HepG2 (cell line): ENCODE results near the gene PHF3. TPM values are rescaled to one million over a fixed set of nuclear protein-coding genes. Genes with fewer than 3 reads are reported as not detected.
"Not testable (repeated sequence)": the region's sequence is repeated elsewhere in the genome, so short reads cannot be mapped to it uniquely, and the experiment has no call there.

ENCODE experiments used
- ATAC-seq: fragments of 200-7000 bp; cut with Tn5 transposase; 3 replicates; pipeline ENCODE4 v1.9.1; 2020; ENCODE audit warnings: mild to moderate bottlenecking, moderate library complexity
- BruUV-seq: library from RNA; stranded (reverse); fragments of 400-500 nt; replicated peaks from 2 replicates; lab custom pipeline; 2021; lab: Mats Ljungman, UMichigan
- CTCF ChIA-PET: fragments of 300-600 bp; formaldehyde crosslinking; extraction: SDS; loops from one replicate; lab custom pipeline; 2021; ENCODE audit warnings: low total read pairs, inconsistent platforms, low intra/inter-chr PET ratio; lab: Yijun Ruan, JAX
- POLR2A ChIA-PET: fragments of 350-600 bp; sonication (Branson Sonifier 250); formaldehyde crosslinking; loops from one replicate; lab custom pipeline; 2020; ENCODE audit warnings: antibody characterized with exemption, inconsistent platforms; lab: Yijun Ruan, JAX
- DNase-seq: peaks from one replicate; pipeline ENCODE4 v3.0.0-alpha.2; 2015; ENCODE audit warnings: low spot score
- FAIRE-seq: peaks from 3 replicates; lab custom pipeline; 2011; peaks lifted over from hg19 to GRCh38; lab: Jason Lieb, UNC
- H2AFZ ChIP-seq: one replicate; pipeline ENCODE4 v1.6.1; 2011; ENCODE audit warnings: low read length, inconsistent platforms
- H3K27ac ChIP-seq: fragments of 300-600 bp; 3 replicates; pipeline ENCODE4 v1.8.0; 2011; ENCODE audit warnings: mixed run types, mild to moderate bottlenecking, mixed read lengths, low read length, inconsistent platforms; ENCODE audit not compliant: insufficient read depth; ENCODE audit errors: extremely low read length
- H3K27me3 ChIP-seq, 2 experiments: fragments of 200-600 bp in 1 of 2; 2 replicates in 1 of 2; 3 replicates in 1 of 2; pipeline versions ENCODE4 v1.6.0 to v1.8.0; 2011; ENCODE audit warnings: low read length in 2 of 2, mild to moderate bottlenecking in 2 of 2, moderate library complexity in 2 of 2, inconsistent platforms in 1 of 2; ENCODE audit not compliant: insufficient read depth in 2 of 2, control insufficient read depth in 1 of 2
- H3K36me3 ChIP-seq, 2 experiments: fragments of 200-600 bp in 1 of 2; replicated peaks in 1 of 2; 2 replicates in 1 of 2; 3 replicates in 1 of 2; pipeline versions ENCODE4 v1.5.1 to v1.8.0; 2011; ENCODE audit warnings: low read length in 2 of 2, inconsistent platforms in 1 of 2; ENCODE audit not compliant: insufficient read depth in 2 of 2, control insufficient read depth in 1 of 2
- H3K4me1 ChIP-seq: 2 replicates; pipeline ENCODE4 v1.5.1; 2012; ENCODE audit warnings: low read length, inconsistent platforms; ENCODE audit not compliant: insufficient read depth
- H3K4me2 ChIP-seq: 2 replicates; pipeline ENCODE4 v1.6.0; 2011; ENCODE audit warnings: low read depth, low read length, inconsistent platforms
- H3K4me3 ChIP-seq, 3 experiments: fragments of 200-600 bp in 1 of 3; sonication (generic), shearing (Covaris generic) in 1 of 3; replicated peaks in 1 of 3; 2 replicates each; pipeline ENCODE4 v1.5.1; 2011 to 2016; ENCODE audit warnings: low read length in 3 of 3, inconsistent platforms in 2 of 3, low read depth in 2 of 3, mild to moderate bottlenecking in 2 of 3, control low read depth in 1 of 3, mixed read lengths in 1 of 3; ENCODE audit not compliant: insufficient read depth in 1 of 3
- H3K79me2 ChIP-seq: one replicate; pipeline ENCODE4 v1.6.1; 2011; ENCODE audit warnings: low read length, inconsistent platforms; ENCODE audit not compliant: insufficient read depth
- H3K9ac ChIP-seq: 2 replicates; pipeline ENCODE4 v1.6.0; 2011; ENCODE audit warnings: mild to moderate bottlenecking, low read depth, low read length, inconsistent platforms; ENCODE audit not compliant: insufficient read depth
- H3K9me3 ChIP-seq: 2 replicates; pipeline ENCODE4 v1.5.1; 2012; ENCODE audit warnings: mild to moderate bottlenecking, low read length
- H4K20me1 ChIP-seq: 2 replicates; pipeline ENCODE4 v1.6.0; 2011; ENCODE audit warnings: inconsistent platforms, mild to moderate bottlenecking, low read length, moderate library complexity; ENCODE audit not compliant: insufficient read depth
- ATF7-NPFF ChIP-seq: sonication (generic); formaldehyde crosslinking; IDR thresholded peaks from 2 replicates; pipeline ENCODE4 v1.8.1; 2023; ENCODE audit warnings: mild to moderate bottlenecking, low read depth, missing genetic modification reagents, moderate library complexity
- HOMEZ ChIP-seq: IDR thresholded peaks from 2 replicates; pipeline ENCODE4 v1.6.1; 2016; ENCODE audit warnings: low read depth
- IKZF1 ChIP-seq: fragments of 450-650 bp; IDR thresholded peaks from 2 replicates; pipeline ENCODE4 v1.7.1; 2016
- KIAA2018 ChIP-seq: sonication (generic); formaldehyde crosslinking; IDR thresholded peaks from 2 replicates; pipeline ENCODE4 v1.5.0; 2020; ENCODE audit warnings: mild to moderate bottlenecking, missing genetic modification reagents, borderline replicate concordance
- NFIC ChIP-seq: IDR thresholded peaks from 2 replicates; pipeline ENCODE4 v1.6.1; 2012; ENCODE audit warnings: mild to moderate bottlenecking, low read length, inconsistent platforms
- PHF20 ChIP-seq: sonication (generic); formaldehyde crosslinking; IDR thresholded peaks from 2 replicates; pipeline ENCODE4 v1.5.0; 2020; ENCODE audit warnings: mild to moderate bottlenecking, missing genetic modification reagents
- RARA ChIP-seq: IDR thresholded peaks from 2 replicates; pipeline ENCODE4 v1.6.1; 2016; ENCODE audit warnings: missing genetic modification reagents, missing compliant biosample characterization
- SALL1 ChIP-seq: sonication (generic); formaldehyde crosslinking; IDR thresholded peaks from 2 replicates; pipeline ENCODE4 v1.8.0; 2022; ENCODE audit warnings: mild to moderate bottlenecking, missing genetic modification reagents
- ZNF513 ChIP-seq: sonication (generic); formaldehyde crosslinking; conservative IDR thresholded peaks from 2 replicates; pipeline ENCODE4 v1.5.0; 2020; ENCODE audit warnings: missing genetic modification reagents
- ZNF574 ChIP-seq: sonication (generic); formaldehyde crosslinking; IDR thresholded peaks from 2 replicates; pipeline ENCODE4 v1.4.0; 2020; ENCODE audit warnings: missing genetic modification reagents
- WGBS: methylation state at CpG from one replicate; pipeline ENCODE4 v1.1.6; 2017; ENCODE audit warnings: low lambda C conversion rate; 5-methylcytosine and 5-hydroxymethylcytosine counted together
- in situ Hi-C: cut with HindIII; loops from 2 replicates; pipeline ENCODE4 v1.10.0; 2017; ENCODE audit warnings: low pct_unique_long_range_greater_than_20kb; ENCODE audit not compliant: extremely low pct_ligation_motif_present
- intact Hi-C: fragments of 100-400 bp; cut with micrococcal nuclease; formaldehyde crosslinking; loops from one replicate; pipeline ENCODE4 v1.10.0; 2022; ENCODE audit not compliant: unreplicated experiment
- polyA plus RNA-seq, 8 experiments: library from polyadenylated mRNA; depleted of rRNA in 3 of 8; stranded (reverse) in 7 of 8; unstranded in 1 of 8; fragments of >200 nt; fragmentation: Illumina TruSeq in 4 of 8; extraction: Trizol in 4 of 8; gene quantifications; 2 replicates each; pipeline versions ENCODE4 v1.2.1 to v1.2.3, GENCODE V29; 2011 to 2016; ENCODE audit warnings: low read depth in 4 of 8, missing spikeins in 1 of 8, mixed read lengths in 1 of 8; ENCODE audit not compliant: insufficient read depth in 1 of 8
- total RNA-seq, 5 experiments: library from RNA; depleted of rRNA; stranded (reverse); fragments of >200 nt; fragmentation: Illumina TruSeq; extraction: Trizol; gene quantifications; 2 replicates each; pipeline ENCODE4 v1.2.3, GENCODE V29; 2016; ENCODE audit warnings: low read depth in 1 of 5

Gene PHF3
- total and polyA plus RNA-seq, 2 of the 13 experiments (the other 11 are each of a cell fraction or from before 2014, with no cell fraction given) = 19.8 to 70.4 TPM

- TF ChIP-seq KIAA2018 (CRISPR knock-in tag) (no peak), ZNF513 (CRISPR knock-in tag) (no peak), IKZF1 (no peak), NFIC (no peak), RARA (CRISPR knock-in tag) (0 out of 2 replicates have a peak, but pooled peaks have one; percentile 24), SALL1 (CRISPR knock-in tag) (no peak), HOMEZ (peak; percentile 49; the same call in 1 of the 2 replicates), ATF7-NPFF (CRISPR knock-in tag) (no peak), PHF20 (CRISPR knock-in tag) (no peak), ZNF574 (CRISPR knock-in tag) (no peak)
- TF ChIP-seq, all 625 proteins: peak for 12
Observed at GRCh38 chr6:63734923-63735322, 99.3 kb downstream of the PHF3 start (continued).

- in situ Hi-C loops, H3K4me2 ChIP-seq, H3K36me3 ChIP-seq, H3K27me3 ChIP-seq, ATAC-seq, H3K27ac ChIP-seq, H3K4me3 ChIP-seq, CTCF ChIA-PET, intact Hi-C loops, H3K9ac ChIP-seq, H3K9me3 ChIP-seq, DNase-seq, H2AFZ ChIP-seq, BruUV-seq, H3K79me2 ChIP-seq, FAIRE-seq, H4K20me1 ChIP-seq, POLR2A ChIA-PET: not testable (repeated sequence)
- 97% methylated on average over 2 of the region's 2 CpGs for WGBS
- peaks cover 24% of the 10 kb centered on the region for H3K4me1 ChIP-seq
Observed at GRCh38 chr6:63738190-63738589, 102.6 kb downstream of the PHF3 start.
